OCI-LY1 (cell line): Measurements from ENCODE around the gene WNT9A.

Source experiments
- H2AFZ ChIP-seq: fragments of 200-600 bp; sonication (generic), shearing (Covaris generic); 2 replicates; pipeline ENCODE4 v1.6.0; 2014; ENCODE audit warnings: antibody characterized with exemption, mild to moderate bottlenecking, low read length
- H3F3A ChIP-seq: fragments of 200-600 bp; sonication (generic), shearing (Covaris generic); 2 replicates; pipeline ENCODE4 v1.6.0; 2014; ENCODE audit warnings: mild to moderate bottlenecking, antibody characterized with exemption, low read length, moderate library complexity; ENCODE audit not compliant: insufficient read depth
- H3K27ac ChIP-seq: fragments of 200-600 bp; sonication (generic); 2 replicates; pipeline ENCODE4 v1.5.1; 2014; ENCODE audit warnings: low read length, mixed run types, mild to moderate bottlenecking, low read depth; ENCODE audit not compliant: poor library complexity, severe bottlenecking
- H3K27me3 ChIP-seq: fragments of 200-600 bp; sonication (generic); 2 replicates; pipeline ENCODE4 v1.6.0; 2014; ENCODE audit warnings: antibody characterized with exemption, mild to moderate bottlenecking, low read length, moderate library complexity; ENCODE audit not compliant: insufficient read depth
- H3K36me3 ChIP-seq: fragments of 200-600 bp; sonication (generic); 2 replicates; pipeline ENCODE4 v1.6.1; 2014; ENCODE audit warnings: mild to moderate bottlenecking, antibody characterized with exemption, low read length, moderate library complexity, mixed read lengths; ENCODE audit not compliant: insufficient read depth
- H3K4me1 ChIP-seq: fragments of 200-600 bp; sonication (generic); 2 replicates; pipeline ENCODE4 v1.5.1; 2014; ENCODE audit warnings: mild to moderate bottlenecking, low read length, moderate library complexity; ENCODE audit not compliant: insufficient read depth, severe bottlenecking
- H3K4me2 ChIP-seq: fragments of 200-600 bp; sonication (generic), shearing (Covaris generic); 2 replicates; pipeline ENCODE4 v1.6.1; 2014; ENCODE audit warnings: low read length
- H3K4me3 ChIP-seq: fragments of 200-600 bp; sonication (generic); 2 replicates; pipeline ENCODE4 v1.5.1; 2014; ENCODE audit warnings: low read length, low read depth, mild to moderate bottlenecking, mixed read lengths; ENCODE audit not compliant: poor library complexity, severe bottlenecking
- H3K79me2 ChIP-seq: fragments of 200-600 bp; shearing (Covaris generic); 2 replicates; pipeline ENCODE4 v1.6.1; 2016; ENCODE audit warnings: mixed run types, low read length, mixed read lengths; ENCODE audit not compliant: insufficient read depth
- H3K9ac ChIP-seq: fragments of 200-600 bp; sonication (generic), shearing (Covaris generic); 2 replicates; pipeline ENCODE4 v1.6.1; 2014; ENCODE audit warnings: mild to moderate bottlenecking, low read length, mixed read lengths
- H3K9me2 ChIP-seq: fragments of 200-600 bp; sonication (generic), shearing (Covaris generic); 2 replicates; pipeline ENCODE4 v1.6.1; 2014; ENCODE audit warnings: low read depth, mild to moderate bottlenecking, low read length, mixed read lengths
- H3K9me3 ChIP-seq: fragments of 200-600 bp; shearing (Covaris generic); 2 replicates; pipeline ENCODE4 v1.6.1; 2014; ENCODE audit warnings: low read length, mixed read lengths
- H4K20me1 ChIP-seq: fragments of 200-600 bp; sonication (generic), shearing (Covaris generic); 2 replicates; pipeline ENCODE4 v1.6.0; 2016; ENCODE audit warnings: mild to moderate bottlenecking, low read length; ENCODE audit not compliant: insufficient read depth
- EZH2 ChIP-seq: fragments of 200-600 bp; sonication (generic), shearing (Covaris generic); IDR thresholded peaks from 2 replicates; pipeline ENCODE4 v1.8.0; 2017; ENCODE audit warnings: borderline replicate concordance, mixed run types, mild to moderate bottlenecking, antibody characterized with exemption, low read length, moderate library complexity, mixed read lengths
- TF ChIP-seq, protein P1 (sequence below): fragments of 200-600 bp; sonication (generic), shearing (Covaris generic); IDR thresholded peaks from 2 replicates; pipeline ENCODE4 v1.5.1; 2017; ENCODE audit warnings: mild to moderate bottlenecking, antibody characterized with exemption, low read length, moderate library complexity, mixed read lengths

The WNT9A gene

DNA sequence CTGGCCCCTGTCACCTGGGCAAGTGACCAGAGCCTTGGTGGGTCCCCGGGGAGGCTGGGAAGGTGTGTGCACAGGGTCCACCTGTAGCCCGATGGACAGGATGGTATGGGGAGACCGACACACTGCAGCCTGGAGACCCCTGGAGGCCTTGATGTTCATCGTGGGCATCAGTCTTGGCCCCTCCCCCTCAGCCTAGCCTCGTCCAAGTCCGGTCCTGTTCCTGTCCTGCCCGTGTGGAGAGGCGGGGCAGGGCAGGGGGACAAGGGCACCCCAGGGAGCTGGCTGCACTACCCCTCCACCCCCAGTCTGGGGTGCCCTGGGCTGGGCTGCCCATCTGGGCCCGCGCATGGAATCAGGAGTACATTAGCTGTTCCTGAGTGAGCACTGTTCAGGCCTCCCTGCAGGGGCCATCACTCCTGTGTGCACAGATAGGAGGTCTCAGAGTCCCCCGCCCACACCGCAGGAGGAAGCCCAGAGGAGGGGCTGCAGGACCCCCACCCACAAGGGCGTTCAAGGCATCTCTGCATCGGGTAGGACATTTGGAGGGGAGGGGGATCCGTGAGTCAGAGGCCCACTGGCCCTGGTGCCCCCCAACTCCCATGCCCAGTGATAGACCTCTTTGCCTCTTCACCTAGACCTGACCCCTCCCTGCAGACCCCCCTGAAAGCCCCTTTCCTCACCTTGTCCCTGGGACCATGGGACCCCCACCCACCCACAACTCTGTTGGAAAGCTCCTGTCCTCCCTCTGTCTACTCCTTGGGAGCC, 63.2 kb downstream of the WNT9A start:
- Histone ChIP-seq H3K4me3 (no peak overlapping the region), H3K9me3 (no peaks in the 10 kb centered on the region), H3K27me3 (no peaks in the 10 kb centered on the region), H3K9me2 (no peaks in the 10 kb centered on the region), H3K27ac (no peak overlapping the region), H3K36me3 (no peaks in the 10 kb centered on the region), H2AFZ (no peak overlapping the region), H3K9ac (no peak overlapping the region), H4K20me1 (no peaks in the 10 kb centered on the region), H3F3A (no peaks in the 10 kb centered on the region), H3K4me1 (no peaks in the 10 kb centered on the region), H3K79me2 (no peaks in the 10 kb centered on the region), H3K4me2 (no peak overlapping the region)
- no peak for TF ChIP-seq EZH2
- TF ChIP-seq, protein P1, sequence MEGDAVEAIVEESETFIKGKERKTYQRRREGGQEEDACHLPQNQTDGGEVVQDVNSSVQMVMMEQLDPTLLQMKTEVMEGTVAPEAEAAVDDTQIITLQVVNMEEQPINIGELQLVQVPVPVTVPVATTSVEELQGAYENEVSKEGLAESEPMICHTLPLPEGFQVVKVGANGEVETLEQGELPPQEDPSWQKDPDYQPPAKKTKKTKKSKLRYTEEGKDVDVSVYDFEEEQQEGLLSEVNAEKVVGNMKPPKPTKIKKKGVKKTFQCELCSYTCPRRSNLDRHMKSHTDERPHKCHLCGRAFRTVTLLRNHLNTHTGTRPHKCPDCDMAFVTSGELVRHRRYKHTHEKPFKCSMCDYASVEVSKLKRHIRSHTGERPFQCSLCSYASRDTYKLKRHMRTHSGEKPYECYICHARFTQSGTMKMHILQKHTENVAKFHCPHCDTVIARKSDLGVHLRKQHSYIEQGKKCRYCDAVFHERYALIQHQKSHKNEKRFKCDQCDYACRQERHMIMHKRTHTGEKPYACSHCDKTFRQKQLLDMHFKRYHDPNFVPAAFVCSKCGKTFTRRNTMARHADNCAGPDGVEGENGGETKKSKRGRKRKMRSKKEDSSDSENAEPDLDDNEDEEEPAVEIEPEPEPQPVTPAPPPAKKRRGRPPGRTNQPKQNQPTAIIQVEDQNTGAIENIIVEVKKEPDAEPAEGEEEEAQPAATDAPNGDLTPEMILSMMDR = no peak

DNA sequence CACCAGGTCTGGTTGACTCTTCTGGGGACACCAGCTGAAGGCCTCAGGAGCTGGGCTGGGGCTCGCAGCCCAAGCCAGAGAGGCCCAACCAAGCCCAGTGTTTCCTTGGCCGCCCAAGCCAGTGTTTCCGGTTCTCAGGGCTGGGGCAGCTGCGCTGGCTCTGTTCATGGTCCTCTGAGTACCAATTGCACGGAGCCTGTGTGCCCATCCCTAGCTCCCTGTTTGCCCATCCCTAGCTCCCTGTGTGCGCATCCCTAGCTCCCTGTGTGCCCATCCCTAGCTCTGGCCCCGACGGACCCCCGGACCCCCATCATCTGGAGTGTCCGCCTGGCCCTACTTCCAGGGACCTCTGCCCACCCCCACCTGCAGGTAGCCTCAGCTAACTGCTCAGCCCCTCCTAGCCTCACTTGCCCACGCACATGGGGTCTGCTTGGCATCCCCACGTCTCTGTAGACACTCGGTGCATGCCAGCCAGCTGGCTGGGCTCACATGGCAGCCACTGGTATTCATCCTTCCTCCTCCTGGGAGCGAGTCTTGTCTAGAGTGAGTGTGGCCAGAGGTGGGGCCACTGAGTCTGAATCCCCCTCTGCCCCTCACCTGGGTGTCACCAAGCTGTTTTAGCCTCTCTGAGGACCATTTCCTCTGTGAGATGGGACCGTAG, 64.0 kb downstream of the WNT9A start:
- TF ChIP-seq EZH2 = no peak
- TF ChIP-seq, protein P1 = no peak

DNA sequence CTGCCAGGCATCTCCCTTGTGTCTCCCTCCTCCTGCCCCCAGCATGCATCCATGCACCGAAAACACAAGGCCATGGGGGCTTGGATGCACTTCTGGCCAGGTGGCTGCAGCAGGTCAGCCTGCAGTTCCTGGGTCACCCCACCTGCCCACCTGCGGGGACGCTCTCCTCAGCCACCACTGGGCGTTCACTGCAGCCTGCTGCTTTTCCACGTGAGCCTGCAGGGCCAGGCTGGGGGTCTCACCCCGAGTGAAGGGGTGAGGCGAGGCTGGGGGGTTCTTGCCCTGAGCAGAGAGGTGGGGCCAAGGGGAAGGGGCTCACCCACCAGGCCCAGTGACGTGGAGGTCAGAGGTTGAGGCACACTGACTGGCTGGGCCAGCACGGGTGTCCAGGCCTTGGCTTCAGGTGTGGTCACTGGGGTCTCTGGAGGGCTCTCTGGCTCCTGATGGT, 64.6 kb downstream of the WNT9A start:
- no peak overlapping the region for H3K4me3 ChIP-seq
- no peak overlapping the region for H3K27ac ChIP-seq
- H4K20me1 ChIP-seq = no peaks in the 10 kb centered on the region
- H3K9me2 ChIP-seq = no peaks in the 10 kb centered on the region
- H3K9me3 ChIP-seq = no peaks in the 10 kb centered on the region
- no peak overlapping the region for H3K4me2 ChIP-seq
- no peaks in the 10 kb centered on the region for H3F3A ChIP-seq
- no peaks in the 10 kb centered on the region for H3K79me2 ChIP-seq
- no peak overlapping the region for H2AFZ ChIP-seq
- H3K36me3 ChIP-seq = no peaks in the 10 kb centered on the region
- no peaks in the 10 kb centered on the region for H3K27me3 ChIP-seq
- H3K4me1 ChIP-seq = no peaks in the 10 kb centered on the region
- no peak overlapping the region for H3K9ac ChIP-seq
- TF ChIP-seq, protein P1 = no peak
- TF ChIP-seq EZH2 = no peak

More for the DNA sequence above, 64.0 kb downstream of the WNT9A start:
- H2AFZ ChIP-seq = no peak overlapping the region
- no peak overlapping the region for H3K9ac ChIP-seq
- no peaks in the 10 kb centered on the region for H3K27me3 ChIP-seq
- no peaks in the 10 kb centered on the region for H3F3A ChIP-seq
- H3K27ac ChIP-seq = no peak overlapping the region
- H3K9me2 ChIP-seq = no peaks in the 10 kb centered on the region
- H3K4me1 ChIP-seq = no peaks in the 10 kb centered on the region
- H4K20me1 ChIP-seq = no peaks in the 10 kb centered on the region
- no peaks in the 10 kb centered on the region for H3K9me3 ChIP-seq
- no peaks in the 10 kb centered on the region for H3K36me3 ChIP-seq
- H3K4me3 ChIP-seq = no peak overlapping the region
- no peak overlapping the region for H3K4me2 ChIP-seq
- no peaks in the 10 kb centered on the region for H3K79me2 ChIP-seq
